Neural cell (in vitro differentiated cells): ENCODE results near the gene TRABD2B. TPM values are rescaled to one million over a fixed set of nuclear protein-coding genes. Genes with fewer than 3 reads are reported as not detected.

Source experiments
- H2AFZ ChIP-seq: fragments of 200-600, 300-800 bp; sonication (generic), shearing (Covaris generic); 2 replicates; pipeline ENCODE4 v1.6.0; 2014; ENCODE audit warnings: low read depth, mild to moderate bottlenecking, antibody characterized with exemption, low read length, moderate library complexity
- H3F3A ChIP-seq: fragments of 200-600 bp; shearing (Covaris generic); 2 replicates; pipeline ENCODE4 v1.6.1; 2016; ENCODE audit warnings: mild to moderate bottlenecking, moderate library complexity, mixed read lengths, antibody characterized with exemption, low read length; ENCODE audit not compliant: insufficient read depth, poor library complexity, severe bottlenecking
- H3K27ac ChIP-seq: fragments of 200-600, 300-800 bp; sonication (generic), shearing (Covaris generic); 2 replicates; pipeline ENCODE4 v1.5.1; 2014; ENCODE audit warnings: mild to moderate bottlenecking, low read length, moderate library complexity
- H3K27me3 ChIP-seq: fragments of 300-800, 200-600 bp; sonication (generic), shearing (Covaris generic); 2 replicates; pipeline ENCODE4 v1.6.0; 2014; ENCODE audit warnings: mild to moderate bottlenecking, low read depth, low read length, moderate library complexity; ENCODE audit not compliant: insufficient read depth
- H3K36me3 ChIP-seq: fragments of 300-800, 200-600 bp; sonication (generic), shearing (Covaris generic); 2 replicates; pipeline ENCODE4 v1.5.1; 2014; ENCODE audit warnings: mild to moderate bottlenecking, antibody characterized with exemption, low read length, moderate library complexity; ENCODE audit not compliant: insufficient read depth
- H3K4me2 ChIP-seq: fragments of 300-800, 200-600 bp; sonication (generic), shearing (Covaris generic); 2 replicates; pipeline ENCODE4 v1.6.0; 2014; ENCODE audit warnings: mild to moderate bottlenecking, low read length
- H3K4me3 ChIP-seq: fragments of 300-800, 200-600 bp; sonication (generic), shearing (Covaris generic); 2 replicates; pipeline ENCODE4 v1.5.1; 2014; ENCODE audit warnings: mild to moderate bottlenecking, low read length, moderate library complexity
- H3K79me2 ChIP-seq: fragments of 200-600 bp; shearing (Covaris generic); replicated peaks from 2 replicates; pipeline ENCODE4 v1.6.0; 2014; ENCODE audit warnings: mild to moderate bottlenecking, low read length, moderate library complexity; ENCODE audit not compliant: insufficient read depth
- H3K9ac ChIP-seq: fragments of 300-800, 200-600 bp; sonication (generic), shearing (Covaris generic); 2 replicates; pipeline ENCODE4 v1.6.1; 2016; ENCODE audit warnings: mild to moderate bottlenecking, low read length, mixed read lengths
- H3K9me2 ChIP-seq: fragments of 200-600 bp; shearing (Covaris generic); 2 replicates; pipeline ENCODE4 v1.6.1; 2016; ENCODE audit warnings: mild to moderate bottlenecking, low read length, mixed read lengths; ENCODE audit not compliant: insufficient read depth
- H3K9me3 ChIP-seq: fragments of 200-600, 300-800 bp; sonication (generic), shearing (Covaris generic); 2 replicates; pipeline ENCODE4 v1.6.1; 2016; ENCODE audit warnings: mild to moderate bottlenecking, mixed run types, low read length, moderate library complexity, mixed read lengths
- H4K20me1 ChIP-seq: fragments of 200-600 bp; shearing (Covaris generic); 2 replicates; pipeline ENCODE4 v1.6.1; 2016; ENCODE audit warnings: mild to moderate bottlenecking, mixed run types; ENCODE audit not compliant: insufficient read depth
- CTCF ChIP-seq: fragments of 450-650 bp; IDR thresholded peaks from 2 replicates; pipeline ENCODE4 v1.5.1; 2014; ENCODE audit warnings: antibody characterized with exemption, mild to moderate bottlenecking, moderate library complexity; ENCODE audit not compliant: poor library complexity, severe bottlenecking
- EP300 ChIP-seq: fragments of 450-650 bp; conservative IDR thresholded peaks from 2 replicates; pipeline ENCODE4 v1.6.1; 2014; ENCODE audit warnings: antibody characterized with exemption, mild to moderate bottlenecking, moderate library complexity; ENCODE audit not compliant: poor library complexity, severe bottlenecking
- EZH2 ChIP-seq: fragments of 200-600, 300-800 bp; shearing (Covaris generic), sonication (generic); IDR thresholded peaks from 2 replicates; pipeline ENCODE4 v1.6.1; 2014; ENCODE audit warnings: antibody characterized with exemption, low read length, borderline replicate concordance, mild to moderate bottlenecking; ENCODE audit not compliant: insufficient read depth, poor library complexity, severe bottlenecking
- MXI1 ChIP-seq: fragments of 450-650 bp; conservative IDR thresholded peaks from 2 replicates; pipeline ENCODE4 v1.6.1; 2014; ENCODE audit warnings: antibody characterized with exemption, mild to moderate bottlenecking; ENCODE audit not compliant: poor library complexity, severe bottlenecking
- POLR2AphosphoS5 ChIP-seq: IDR thresholded peaks from 2 replicates; pipeline ENCODE4 v1.6.1; 2012
- RAD21 ChIP-seq: fragments of 450-650 bp; conservative IDR thresholded peaks from 2 replicates; pipeline ENCODE4 v1.6.1; 2014; ENCODE audit warnings: antibody characterized with exemption, mild to moderate bottlenecking, moderate library complexity
- REST ChIP-seq: IDR thresholded peaks from 2 replicates; pipeline ENCODE4 v1.6.1; 2012; ENCODE audit warnings: borderline replicate concordance
- SMC3 ChIP-seq: fragments of 450-650 bp; conservative IDR thresholded peaks from 2 replicates; pipeline ENCODE4 v1.6.1; 2014; ENCODE audit warnings: antibody characterized with exemption, mild to moderate bottlenecking, moderate library complexity; ENCODE audit not compliant: poor library complexity
- TAF1 ChIP-seq: IDR thresholded peaks from 2 replicates; pipeline ENCODE4 v1.6.1; 2012; ENCODE audit warnings: low read depth
- polyA plus RNA-seq: library from polyadenylated mRNA; depleted of rRNA; stranded (reverse); fragments of >200 nt; gene quantifications from 2 replicates; pipeline ENCODE4 v1.2.3, GENCODE V29; 2014

The TRABD2B gene
- polyA plus RNA-seq, 1 donor from 2014 or later: 0.02 TPM

- no peaks in the 10 kb centered on the region for H3F3A ChIP-seq
- no peaks in the 10 kb centered on the region for H3K79me2 ChIP-seq
- no peaks in the 10 kb centered on the region for H4K20me1 ChIP-seq
- H2AFZ ChIP-seq: no peak overlapping the region
- H3K36me3 ChIP-seq: no peaks in the 10 kb centered on the region
- no peak overlapping the region for H3K4me2 ChIP-seq
- no peak overlapping the region for H3K4me3 ChIP-seq
- no peak overlapping the region for H3K27ac ChIP-seq
- no peaks in the 10 kb centered on the region for H3K9me2 ChIP-seq
- H3K27me3 ChIP-seq: no peaks in the 10 kb centered on the region
- H3K9ac ChIP-seq: no peak overlapping the region
- H3K9me3 ChIP-seq: no peaks in the 10 kb centered on the region
- TF ChIP-seq SMC3: no peak
- TF ChIP-seq TAF1: no peak
- TF ChIP-seq MXI1: no peak
- TF ChIP-seq EP300: no peak
- TF ChIP-seq RAD21: no peak
- no peak for TF ChIP-seq CTCF
- TF ChIP-seq EZH2: no peak
- no peak for TF ChIP-seq REST
- no peak for TF ChIP-seq POLR2AphosphoS5
Observed at GRCh38 chr1:47844558-47844955, 152.6 kb downstream of the TRABD2B start.

- Histone ChIP-seq H3K4me3 (no peak overlapping the region), H3K27me3 (no peaks in the 10 kb centered on the region), H2AFZ (no peak overlapping the region), H3F3A (no peaks in the 10 kb centered on the region), H3K9me3 (no peaks in the 10 kb centered on the region), H3K27ac (no peak overlapping the region), H3K36me3 (no peaks in the 10 kb centered on the region), H3K9me2 (no peaks in the 10 kb centered on the region), H4K20me1 (no peaks in the 10 kb centered on the region), H3K9ac (no peak overlapping the region), H3K4me2 (no peak overlapping the region), H3K79me2 (no peaks in the 10 kb centered on the region)
- TF ChIP-seq POLR2AphosphoS5 (no peak), MXI1 (no peak), CTCF (no peak), RAD21 (no peak), TAF1 (no peak), SMC3 (no peak), EZH2 (no peak), EP300 (no peak), REST (no peak)
Observed at GRCh38 chr1:47843781-47844557, 153.2 kb downstream of the TRABD2B start.
